ENCODE data around the gene SERINC3.

- TF ChIP-seq, protein P1, sequence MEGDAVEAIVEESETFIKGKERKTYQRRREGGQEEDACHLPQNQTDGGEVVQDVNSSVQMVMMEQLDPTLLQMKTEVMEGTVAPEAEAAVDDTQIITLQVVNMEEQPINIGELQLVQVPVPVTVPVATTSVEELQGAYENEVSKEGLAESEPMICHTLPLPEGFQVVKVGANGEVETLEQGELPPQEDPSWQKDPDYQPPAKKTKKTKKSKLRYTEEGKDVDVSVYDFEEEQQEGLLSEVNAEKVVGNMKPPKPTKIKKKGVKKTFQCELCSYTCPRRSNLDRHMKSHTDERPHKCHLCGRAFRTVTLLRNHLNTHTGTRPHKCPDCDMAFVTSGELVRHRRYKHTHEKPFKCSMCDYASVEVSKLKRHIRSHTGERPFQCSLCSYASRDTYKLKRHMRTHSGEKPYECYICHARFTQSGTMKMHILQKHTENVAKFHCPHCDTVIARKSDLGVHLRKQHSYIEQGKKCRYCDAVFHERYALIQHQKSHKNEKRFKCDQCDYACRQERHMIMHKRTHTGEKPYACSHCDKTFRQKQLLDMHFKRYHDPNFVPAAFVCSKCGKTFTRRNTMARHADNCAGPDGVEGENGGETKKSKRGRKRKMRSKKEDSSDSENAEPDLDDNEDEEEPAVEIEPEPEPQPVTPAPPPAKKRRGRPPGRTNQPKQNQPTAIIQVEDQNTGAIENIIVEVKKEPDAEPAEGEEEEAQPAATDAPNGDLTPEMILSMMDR (IDR thresholded peaks at IDR 0.05; ENCODE audit: poor library complexity), result no peak
- TF ChIP-seq EZH2 (IDR thresholded peaks at IDR 0.05; ENCODE audit: borderline replicate concordance) (no peak), EZH2phosphoT487 (IDR thresholded peaks at IDR 0.05; ENCODE audit: low read depth, severe bottlenecking, unreplicated experiment) (no peak)
Measured at GRCh38 chr20:44528309-44528708, 6.4 kb upstream of the SERINC3 start.
